ENCODE results near the gene NAPSA. TPM values are rescaled to one million over a fixed set of nuclear protein-coding genes. Genes with fewer than 3 reads are reported as not detected.

NAPSA gene
- total and polyA plus RNA-seq, 9 of the 15 experiments (the other 6 are each of a cell fraction or from before 2014, with no cell fraction given) = 0.25 to 1.9 (median 0.69) TPM

- TF ChIP-seq THRB (CRISPR knock-in tag; conservative IDR thresholded peaks at IDR 0.05) (no peak), ZNF23 (CRISPR knock-in tag; IDR thresholded peaks at IDR 0.05) (no peak), HNRNPL (IDR thresholded peaks at IDR 0.05; ENCODE audit: low read depth, low read length) (no peak), ARID2 (IDR thresholded peaks at IDR 0.05) (peak; percentile 37; the same call in 1 of the 2 replicates), RFX5 (IDR thresholded peaks at IDR 0.05; ENCODE audit: low read depth, low read length) (no peak), ZNF444 (CRISPR knock-in tag; IDR thresholded peaks at IDR 0.05) (no peak), KDM2B (CRISPR knock-in tag; IDR thresholded peaks at IDR 0.05) (no peak), SP1 (CRISPR knock-in tag; IDR thresholded peaks at IDR 0.05) (peak; percentile 72), ZNF609 (CRISPR knock-in tag; IDR thresholded peaks at IDR 0.05; ENCODE audit: borderline replicate concordance) (no peak), MTA3 (IDR thresholded peaks at IDR 0.05; ENCODE audit: borderline replicate concordance) (no peak), ZBTB49 (CRISPR knock-in tag; IDR thresholded peaks at IDR 0.05; ENCODE audit: borderline replicate concordance) (no peak), NFIC (IDR thresholded peaks at IDR 0.05) (no peak; the same call in 1 of the 2 replicates), PML (IDR thresholded peaks at IDR 0.05; ENCODE audit: low read length) (no peak; the same call in 1 of the 2 replicates), FOS (IDR thresholded peaks at IDR 0.05; ENCODE audit: extremely low read depth, insufficient read length) (peak; percentile 28), HNRNPUL1 (IDR thresholded peaks at IDR 0.05; ENCODE audit: low read length) (no peak), EP300 (IDR thresholded peaks at IDR 0.05; ENCODE audit: low read length) (no peak), NR1H2 (CRISPR knock-in tag; IDR thresholded peaks at IDR 0.05) (no peak), FOXK2 (conservative IDR thresholded peaks at IDR 0.05 in 1 of 2, IDR thresholded peaks at IDR 0.05 in 1 of 2; ENCODE audit: low read depth in 2 of 2) (peak in 1 of 2 experiments; percentile 57; a peak in 2 of 4 replicates)
- TF ChIP-seq, protein P1, sequence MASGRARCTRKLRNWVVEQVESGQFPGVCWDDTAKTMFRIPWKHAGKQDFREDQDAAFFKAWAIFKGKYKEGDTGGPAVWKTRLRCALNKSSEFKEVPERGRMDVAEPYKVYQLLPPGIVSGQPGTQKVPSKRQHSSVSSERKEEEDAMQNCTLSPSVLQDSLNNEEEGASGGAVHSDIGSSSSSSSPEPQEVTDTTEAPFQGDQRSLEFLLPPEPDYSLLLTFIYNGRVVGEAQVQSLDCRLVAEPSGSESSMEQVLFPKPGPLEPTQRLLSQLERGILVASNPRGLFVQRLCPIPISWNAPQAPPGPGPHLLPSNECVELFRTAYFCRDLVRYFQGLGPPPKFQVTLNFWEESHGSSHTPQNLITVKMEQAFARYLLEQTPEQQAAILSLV (tag; IDR thresholded peaks at IDR 0.05) = no peak
Observed at GRCh38 chr19:50368649-50369570, 3.5 kb upstream of the NAPSA start (continued).

Data from K562 (cell line).